MG63 (cell line): ENCODE data around the gene GPER1. TPM values are rescaled to one million over a fixed set of nuclear protein-coding genes. Genes with fewer than 3 reads are reported as not detected.

Experiments used
- DNase-seq: peaks from one replicate; pipeline ENCODE4 v3.0.0-alpha.2; 2020
- H3K27me3 ChIP-seq: fragments of 250-450 bp; sonication (Bioruptor Pico); 2 replicates; pipeline ENCODE4 v1.5.1; 2020; ENCODE audit warnings: mild to moderate bottlenecking, moderate library complexity
- H3K36me3 ChIP-seq: fragments of 250-450 bp; sonication (Bioruptor Pico); 2 replicates; pipeline ENCODE4 v1.5.1; 2020; ENCODE audit warnings: mild to moderate bottlenecking, moderate library complexity
- H3K4me3 ChIP-seq: fragments of 250-450 bp; sonication (Bioruptor Pico); 2 replicates; pipeline ENCODE4 v1.5.1; 2020; ENCODE audit warnings: mild to moderate bottlenecking, moderate library complexity
- H3K9me3 ChIP-seq: fragments of 250-450 bp; sonication (Bioruptor Pico); 2 replicates; pipeline ENCODE4 v1.5.1; 2020; ENCODE audit warnings: mild to moderate bottlenecking, moderate library complexity
- total RNA-seq: library from RNA; depleted of rRNA; stranded (reverse); fragments of >200 nt; shearing (Covaris generic); gene quantifications from 2 replicates; pipeline ENCODE4 v1.2.3, GENCODE V29; 2014; ENCODE audit warnings: low replicate concordance

GPER1 gene
- total RNA-seq, 1 experiment from 2014 or later: 2.2 TPM

- DNase-seq: no peak
- no peaks in the 10 kb centered on the region; the same call in 1 of the 2 replicates for H3K36me3 ChIP-seq
- H3K9me3 ChIP-seq: no peaks in the 10 kb centered on the region
- no peak overlapping the region for H3K4me3 ChIP-seq
- no peaks in the 10 kb centered on the region for H3K27me3 ChIP-seq
These were observed 5.0 kb downstream of the GPER1 start for GRCh38 chr7:1092806-1093501.

DNA sequence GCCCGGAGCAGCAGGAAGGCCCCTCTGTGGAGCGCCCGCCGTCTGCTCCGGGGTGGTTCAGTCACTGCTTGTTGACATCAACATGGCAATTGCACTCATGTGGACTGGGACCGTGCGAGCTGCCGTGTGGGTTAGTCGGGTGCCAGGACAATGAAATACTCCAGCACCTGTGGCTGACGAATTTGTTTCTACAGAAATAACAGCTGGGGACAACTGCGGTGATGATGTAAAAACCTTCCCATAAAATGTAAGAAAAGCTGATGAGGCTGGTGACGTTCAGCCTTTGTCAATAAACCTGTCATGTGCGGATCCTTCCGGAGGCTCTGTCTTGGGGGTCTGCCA lies 5.6 kb downstream of the GPER1 start:
- no peak for DNase-seq
- Histone ChIP-seq H3K36me3 (no peaks in the 10 kb centered on the region; the same call in 1 of the 2 replicates), H3K4me3 (no peak overlapping the region), H3K27me3 (no peaks in the 10 kb centered on the region), H3K9me3 (no peaks in the 10 kb centered on the region)

DNA sequence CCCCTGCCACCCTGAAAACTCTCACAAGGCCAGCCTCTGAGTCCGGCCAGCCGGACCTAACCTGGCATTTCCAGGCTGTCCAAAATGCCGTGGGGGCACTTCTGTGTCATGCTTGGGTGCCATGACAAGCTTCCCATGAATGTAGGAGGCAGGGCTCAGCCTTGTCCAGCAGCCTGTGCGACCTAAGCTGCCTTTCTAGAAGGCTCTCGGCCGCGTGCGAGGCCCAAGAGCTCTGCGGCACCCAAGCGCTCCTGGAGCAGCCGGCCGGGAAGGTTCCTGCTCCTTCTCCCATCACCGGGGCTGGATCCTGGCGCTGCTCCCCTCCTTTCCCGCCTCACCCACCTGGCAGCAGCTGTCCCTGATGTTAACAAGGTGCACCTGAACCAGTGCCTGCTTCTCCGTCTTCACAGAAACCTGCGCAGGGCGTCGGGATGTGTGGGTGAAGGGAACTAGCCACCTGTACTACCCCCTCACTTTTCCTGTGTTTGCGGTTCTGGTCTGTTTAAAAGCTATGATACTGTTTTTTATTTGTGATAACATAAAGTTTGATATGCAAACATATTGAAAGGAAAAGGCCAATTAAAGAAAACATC lies 6.1 kb downstream of the GPER1 start:
- no peak overlapping the region for H3K4me3 ChIP-seq
- no peaks in the 10 kb centered on the region; the same call in 1 of the 2 replicates for H3K36me3 ChIP-seq
- DNase-seq: no peak
- no peaks in the 10 kb centered on the region for H3K9me3 ChIP-seq
- H3K27me3 ChIP-seq: no peaks in the 10 kb centered on the region

GRCh38 chr7:1094870-1095269 lies 7.0 kb downstream of the GPER1 start:
- Histone ChIP-seq H3K4me3 (no peak overlapping the region), H3K9me3 (no peaks in the 10 kb centered on the region), H3K36me3 (no peaks in the 10 kb centered on the region; the same call in 1 of the 2 replicates), H3K27me3 (no peaks in the 10 kb centered on the region)
- no peak for DNase-seq

DNA sequence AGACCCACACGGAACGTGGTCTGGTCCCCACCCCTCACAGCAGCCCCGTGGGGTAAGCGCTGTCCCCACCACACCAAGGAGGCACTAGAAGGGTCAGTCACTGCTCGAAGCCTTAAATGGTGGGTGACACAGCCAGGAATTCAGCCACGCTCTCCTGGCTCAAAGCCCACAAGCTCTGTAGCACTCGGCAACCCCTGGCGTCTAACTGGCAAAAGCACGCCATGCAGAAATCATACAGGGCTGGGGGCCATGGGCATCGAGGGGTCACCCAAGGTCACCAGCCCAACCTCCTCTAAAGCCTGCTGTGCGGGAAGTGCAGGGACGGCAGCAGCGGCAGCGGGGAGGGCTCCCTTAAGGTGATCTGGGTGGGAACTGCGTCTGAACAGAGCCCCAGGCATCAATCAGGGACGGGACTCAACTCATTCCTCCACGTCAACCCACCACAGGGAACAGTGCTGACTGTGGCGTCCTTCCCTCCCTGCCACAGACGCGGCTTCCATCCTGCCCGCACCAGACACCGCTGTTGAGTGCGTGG lies 7.8 kb downstream of the GPER1 start:
- Histone ChIP-seq H3K4me3 (no peak overlapping the region), H3K36me3 (no peaks in the 10 kb centered on the region; the same call in 1 of the 2 replicates), H3K27me3 (no peaks in the 10 kb centered on the region), H3K9me3 (no peaks in the 10 kb centered on the region)
- no peak for DNase-seq

DNA sequence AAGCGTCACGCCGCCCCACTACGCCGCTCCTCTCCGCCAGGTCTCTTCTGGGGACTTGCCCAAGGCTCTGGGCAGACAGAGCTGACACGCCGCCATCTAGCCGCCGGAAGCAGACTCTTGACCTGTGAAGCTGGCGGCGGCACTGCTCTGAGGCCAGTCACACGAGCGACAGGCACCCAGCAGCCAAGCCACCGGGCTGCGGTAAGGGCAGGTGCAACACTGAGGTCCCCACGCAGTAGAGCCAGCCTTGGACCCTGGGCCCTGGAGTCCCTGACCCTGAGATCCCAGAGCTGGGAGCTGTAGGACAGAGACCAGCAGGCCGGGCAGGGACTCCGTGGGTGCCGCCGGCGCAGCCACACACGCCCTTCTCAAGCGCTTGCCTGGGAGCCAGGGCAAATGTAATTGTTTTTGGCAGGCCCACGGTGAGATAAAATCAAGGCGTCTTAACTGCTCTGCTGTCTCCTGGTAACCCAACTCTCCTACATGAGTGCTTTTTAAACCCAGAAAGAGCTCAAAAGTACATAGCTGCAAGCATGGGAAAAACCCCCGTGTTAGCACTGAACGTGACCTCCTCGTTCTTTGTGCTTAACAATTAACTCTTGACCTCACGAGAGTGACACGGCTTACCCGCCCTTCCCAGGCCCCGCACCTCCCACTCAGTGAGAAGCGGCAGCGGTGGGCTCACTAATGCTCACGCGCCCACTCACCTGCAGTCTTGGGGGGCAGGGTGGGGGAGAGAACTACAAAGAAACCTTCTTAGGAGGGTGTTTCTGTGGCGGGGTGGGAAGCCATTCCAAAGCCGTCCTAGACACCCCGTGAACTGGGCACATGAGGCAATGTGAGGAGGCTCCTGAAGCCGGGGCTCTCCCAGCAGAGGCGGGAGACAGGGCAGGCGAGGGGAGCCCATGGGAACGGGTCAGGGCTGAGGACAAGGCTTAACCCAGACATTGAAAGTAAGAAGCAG lies 8.5 kb downstream of the GPER1 start:
- no peaks in the 10 kb centered on the region; the same call in none of the 2 replicates for H3K36me3 ChIP-seq
- H3K9me3 ChIP-seq: no peaks in the 10 kb centered on the region
- H3K4me3 ChIP-seq: no peak overlapping the region
- no peak for DNase-seq
- H3K27me3 ChIP-seq: no peaks in the 10 kb centered on the region

DNA sequence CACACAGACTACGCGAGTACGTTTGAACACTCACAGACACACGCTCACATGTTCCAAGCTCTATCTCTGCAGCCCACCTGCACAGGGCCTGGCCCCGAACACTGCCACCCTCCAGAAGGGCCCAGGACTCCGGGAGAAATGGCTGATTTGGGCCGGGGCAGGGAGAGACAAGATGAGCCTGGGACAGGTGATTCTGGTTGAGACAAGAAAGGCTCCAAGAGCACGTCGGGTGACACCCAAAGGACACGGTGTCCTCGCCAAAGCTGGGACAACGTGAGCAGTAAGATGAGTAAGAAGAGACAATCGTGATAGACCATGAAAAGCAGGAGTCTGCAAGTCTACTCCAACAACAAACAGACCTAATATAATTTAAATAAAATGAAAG lies 9.2 kb downstream of the GPER1 start:
- no peaks in the 10 kb centered on the region; the same call in none of the 2 replicates for H3K36me3 ChIP-seq

GRCh38 chr7:1098243-1099153 lies 10.6 kb downstream of the GPER1 start:
- Histone ChIP-seq H3K4me3 (no peak overlapping the region), H3K9me3 (no peaks in the 10 kb centered on the region), H3K36me3 (no peaks in the 10 kb centered on the region; the same call in none of the 2 replicates), H3K27me3 (no peaks in the 10 kb centered on the region)
- no peak for DNase-seq

More for the DNA sequence above, 9.2 kb downstream of the GPER1 start:
- Histone ChIP-seq H3K4me3 (no peak overlapping the region), H3K27me3 (no peaks in the 10 kb centered on the region), H3K9me3 (no peaks in the 10 kb centered on the region)
- no peak for DNase-seq

DNA sequence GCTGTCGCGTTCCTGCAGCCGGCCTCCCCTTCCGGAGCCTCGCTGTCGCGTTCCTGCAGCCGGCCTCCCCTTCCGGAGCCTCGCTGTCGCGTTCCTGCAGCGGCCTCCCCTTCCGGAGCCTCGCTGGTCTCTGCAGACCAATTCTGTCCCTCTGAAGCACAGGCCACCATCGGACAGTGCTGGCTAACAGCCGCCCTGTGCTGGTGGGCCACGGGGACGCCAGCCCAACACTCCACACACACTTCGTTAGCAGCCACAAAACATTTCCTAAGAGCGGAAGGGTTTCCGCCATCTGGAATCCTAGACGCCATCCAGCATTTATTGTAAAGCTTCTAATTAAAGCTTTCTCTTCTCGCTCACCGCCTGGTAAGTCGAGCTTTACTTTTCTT lies 11.2 kb downstream of the GPER1 start:
- Histone ChIP-seq H3K27me3 (no peaks in the 10 kb centered on the region), H3K36me3 (no peaks in the 10 kb centered on the region; the same call in none of the 2 replicates), H3K9me3 (no peaks in the 10 kb centered on the region), H3K4me3 (no peak overlapping the region)
- no peak for DNase-seq

DNA sequence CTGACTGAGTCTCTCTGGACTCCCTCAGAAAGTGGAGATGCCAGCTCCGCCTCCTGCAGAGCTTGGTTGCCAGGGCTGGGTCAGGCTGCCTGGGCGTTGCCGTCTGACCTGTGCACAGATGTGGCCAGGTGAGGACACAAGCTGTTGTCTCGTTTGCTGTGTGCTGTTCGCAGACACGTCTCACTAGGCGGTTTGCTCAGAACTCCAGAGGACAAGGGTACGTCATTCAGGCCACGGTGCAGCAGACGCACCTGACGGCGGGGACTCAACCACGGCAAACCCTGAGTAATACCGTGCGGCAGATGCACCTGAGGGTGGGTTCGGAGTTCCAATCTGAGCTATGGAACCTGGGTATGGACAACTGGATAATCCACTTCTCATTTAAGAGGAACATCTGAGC lies 11.7 kb downstream of the GPER1 start:
- no peak overlapping the region for H3K4me3 ChIP-seq
- no peaks in the 10 kb centered on the region for H3K9me3 ChIP-seq
- DNase-seq: no peak
- H3K36me3 ChIP-seq: no peaks in the 10 kb centered on the region; the same call in 1 of the 2 replicates
- no peaks in the 10 kb centered on the region for H3K27me3 ChIP-seq

GRCh38 chr7:1100386-1100785 lies 12.5 kb downstream of the GPER1 start:
- no peak for DNase-seq

GRCh38 chr7:1100834-1101562 lies 13.1 kb downstream of the GPER1 start:
- no peaks in the 10 kb centered on the region; the same call in 1 of the 2 replicates for H3K36me3 ChIP-seq
- H3K4me3 ChIP-seq: no peak overlapping the region
- no peaks in the 10 kb centered on the region for H3K27me3 ChIP-seq
- no peaks in the 10 kb centered on the region for H3K9me3 ChIP-seq
- DNase-seq: no peak

More at GRCh38 chr7:1100386-1100785, 12.5 kb downstream of the GPER1 start:
- H3K4me3 ChIP-seq: no peak overlapping the region
- H3K27me3 ChIP-seq: no peaks in the 10 kb centered on the region
- H3K9me3 ChIP-seq: no peaks in the 10 kb centered on the region
- no peaks in the 10 kb centered on the region; the same call in 1 of the 2 replicates for H3K36me3 ChIP-seq

DNA sequence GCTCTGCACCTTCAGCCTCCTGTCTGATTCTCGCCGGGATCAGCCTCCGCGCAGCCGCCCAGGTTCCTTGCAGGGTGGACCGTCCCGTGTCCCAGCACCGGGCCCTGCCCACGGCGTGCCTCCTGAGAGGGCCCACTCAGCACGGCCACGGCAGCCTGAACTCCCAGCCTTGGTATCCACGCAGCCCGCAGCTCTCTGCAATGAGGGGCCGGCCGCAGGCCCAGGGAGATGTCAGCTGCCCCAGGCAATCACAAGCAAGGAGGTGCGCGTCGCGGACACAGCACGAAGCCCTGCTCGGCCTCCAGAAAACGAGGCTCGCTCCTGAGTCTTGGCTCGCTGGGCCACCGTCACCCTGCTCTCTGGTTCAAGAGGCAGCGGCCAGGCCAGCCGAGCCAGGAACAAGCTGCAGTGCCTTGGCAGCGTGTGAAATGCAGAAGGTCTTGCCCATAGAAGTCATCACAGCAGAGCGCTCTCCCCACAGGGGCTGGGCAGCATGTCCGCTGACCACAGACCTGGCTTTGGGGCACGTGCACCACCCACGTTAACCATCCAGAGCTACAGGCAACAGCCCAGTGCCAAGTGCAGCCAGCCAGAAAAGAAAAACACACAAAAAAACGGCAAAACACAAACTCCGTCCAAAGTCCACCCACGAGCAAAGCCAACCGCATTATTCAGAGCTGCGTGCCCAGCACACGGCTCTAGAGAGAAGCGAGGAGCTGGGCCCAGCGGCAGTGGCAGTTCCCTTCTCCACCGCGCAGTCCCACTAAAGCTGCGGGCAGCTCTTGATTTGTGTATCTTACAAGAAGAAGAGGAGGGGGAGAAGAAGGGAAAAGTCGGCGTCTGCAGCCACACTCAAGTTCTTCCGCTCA lies 13.9 kb downstream of the GPER1 start:
- H3K36me3 ChIP-seq: no peaks in the 10 kb centered on the region; the same call in 1 of the 2 replicates
- no peak overlapping the region for H3K4me3 ChIP-seq
- DNase-seq: peak; percentile 93
- H3K27me3 ChIP-seq: no peaks in the 10 kb centered on the region
- H3K9me3 ChIP-seq: no peaks in the 10 kb centered on the region

GRCh38 chr7:1103009-1103788 lies 15.3 kb downstream of the GPER1 start:
- DNase-seq: no peak
- H3K27me3 ChIP-seq: no peaks in the 10 kb centered on the region
- H3K4me3 ChIP-seq: no peak overlapping the region
- H3K9me3 ChIP-seq: no peaks in the 10 kb centered on the region
- no peaks in the 10 kb centered on the region; the same call in 1 of the 2 replicates for H3K36me3 ChIP-seq
